GM21529 (cell line): ENCODE results near the gene PLSCR3.

ENCODE experiments used
- ATAC-seq: cut with Tn5 transposase; IDR thresholded peaks from one replicate; pipeline ENCODE4 v1.9.1; 2021; ENCODE audit not compliant: unreplicated experiment

The PLSCR3 gene

GRCh38 chr17:7351665-7352502, 42.4 kb downstream of the PLSCR3 start, which contains the start of gene KCTD11:
KCTD11 (plus strand) TSS chr17:7352162.
- peak; percentile 65 for ATAC-seq

- ATAC-seq = no peak
Observed at GRCh38 chr17:7348478-7349242, 45.7 kb downstream of the PLSCR3 start.

GRCh38 chr17:7347630-7348477, 46.5 kb downstream of the PLSCR3 start:
- ATAC-seq = no peak

GRCh38 chr17:7346761-7347614, 47.3 kb downstream of the PLSCR3 start:
- no peak for ATAC-seq

GRCh38 chr17:7343250-7343649, 51.1 kb downstream of the PLSCR3 start:
- ATAC-seq = no peak

GRCh38 chr17:7341842-7342241, 52.5 kb downstream of the PLSCR3 start:
- ATAC-seq = no peak

GRCh38 chr17:7340179-7340578, 54.1 kb downstream of the PLSCR3 start:
- no peak for ATAC-seq
